Heart right ventricle (tissue), 16 donors: ENCODE measurements around the gene DDX4. TPM values are rescaled to one million over a fixed set of nuclear protein-coding genes. Genes with fewer than 3 reads are reported as not detected.

Source experiments
- ATAC-seq, 8 donors: fragments of 200-7000 bp; cut with Tn5 transposase; one replicate each; pipeline ENCODE4 v1.9.1; 2020; ENCODE audit warnings: mild to moderate bottlenecking in 8 of 8, moderate library complexity in 8 of 8, moderate number of reproducible peaks in 1 of 8
- DNase-seq, 2 donors: peaks; one replicate each; pipeline ENCODE4 v3.0.0-alpha.2; 2020
- H3K27ac ChIP-seq, 10 donors: fragments of 200-600 bp; sonication (generic) in 2 of 10; one replicate each; pipeline versions ENCODE4 v1.5.0 to v1.8.0; 2020 to 2022; ENCODE audit warnings: mild to moderate bottlenecking in 3 of 10
- H3K27me3 ChIP-seq, 7 donors: fragments of 200-600 bp; one replicate each; pipeline ENCODE4 v1.8.0; 2021 to 2022; ENCODE audit warnings: mild to moderate bottlenecking in 2 of 7
- H3K36me3 ChIP-seq, 9 donors: fragments of 200-600 bp; sonication (generic) in 1 of 9; one replicate each; pipeline versions ENCODE4 v1.5.0 to v1.8.0; 2020 to 2022; ENCODE audit warnings: mild to moderate bottlenecking in 2 of 9
- H3K4me1 ChIP-seq, 9 donors: fragments of 200-600 bp; sonication (generic) in 1 of 9; one replicate each; pipeline versions ENCODE4 v1.5.0 to v1.8.0; 2020 to 2022; ENCODE audit warnings: mild to moderate bottlenecking in 4 of 9
- H3K4me3 ChIP-seq, 10 donors: fragments of 200-600 bp; sonication (generic) in 2 of 10; one replicate each; pipeline versions ENCODE4 v1.5.0 to v1.8.0; 2020 to 2022; ENCODE audit warnings: mild to moderate bottlenecking in 7 of 10, moderate library complexity in 2 of 10
- H3K9me3 ChIP-seq, 11 donors: fragments of 200-600 bp in 10 of 11; sonication (generic) in 2 of 11; one replicate each; pipeline versions ENCODE4 v1.5.0 to v1.8.0; 2013 to 2022; ENCODE audit warnings: mild to moderate bottlenecking in 2 of 11, control low read depth in 1 of 11, moderate library complexity in 1 of 11
- CTCF ChIP-seq, 9 donors: fragments of 200-600 bp; sonication (generic) in 2 of 9; IDR thresholded peaks; one replicate each; pipeline versions ENCODE4 v1.5.0 to v1.8.0; 2021 to 2022; ENCODE audit warnings: antibody characterized with exemption in 9 of 9, mild to moderate bottlenecking in 5 of 9, moderate library complexity in 1 of 9
- WGBS, 2 donors: extraction: QIAGEN DNeasy Blood & Tissue Kit; methylation state at CpG; one replicate each; pipeline ENCODE4 v1.1.7; 2013; ENCODE audit warnings: inconsistent platforms in 1 of 2; 5-methylcytosine and 5-hydroxymethylcytosine counted together
- intact Hi-C, 10 donors: fragments of 100-400 bp; cut with DNase I; formaldehyde crosslinking; loops; one replicate each; pipeline versions ENCODE4 v1.11.1 to v1.14.2; 2022
- polyA plus RNA-seq, 2 donors: library from polyadenylated mRNA; stranded (reverse); fragments of 200-250 nt; gene quantifications; one replicate each; pipeline ENCODE4 v1.2.3, GENCODE V29; 2013
- total RNA-seq, 10 donors: library from RNA; stranded (reverse); fragmentation: NEBNext Ultra II Directional in 3 of 10; extraction: Animal tissue kit (Norgen Biotek cat#: 25700) in 3 of 10; gene quantifications; one replicate each; pipeline versions ENCODE4 v1.2.1 to v1.2.4, GENCODE V29; 2021 to 2023
- donor health status: Arrhythmogenic right ventricular cardiomyopathy.
- donor health status: ischemic (EF 13 %, LVEDD 7.1; RV severe dilation, severe dysfunction).
- donor health status: healthy with polysubstance abuse.
- donor health status: DM: no; HTN: yes; CAD: no.
- donor health status: DM: no; HTN: no; CAD: no.
- donor health status: ischemic (EF 25% LVEDD 6.9; RV normal size, moderate dysfunction).
- donor health status: ischemic (EF 25% LVEDD 5.7; RV mildly dilated, moderate dysfunction).
- donor health status: healthy.
- donor health status: DM: yes; HTN: yes; CAD: no.
- donor health status: Ischemic cardiomyopathy.
- donor health status: ischemic (EF 35%, LVEDD 5.7; RV mildly dilated, moderate dysfunction).
- donor health status: nonischemic (EF 11% LVEDD 7.7; RV severe dilation, severe dysfunction).
- donor health status: DM: yes; HTN: yes; CAD: no.
- donor health status: PGD.
- donor health status: ischemic (EF 29% LVEDD 5.4; RV normal size, mild dysfunction).
- donor health status: nonischemic (EF 23%, LVEDD 6.1; RV moderate dilation, normal function).

DDX4 gene
- total and polyA plus RNA-seq, 12 donors = not detected

- ATAC-seq (no peak), DNase-seq (no peak)
- TF ChIP-seq CTCF (IDR thresholded peaks at IDR 0.05) = no peak
- H3K27me3 ChIP-seq = no peaks in the 10 kb centered on the region
- intact Hi-C loops = no loop called here
- WGBS, 2 donors = 51 to 52% methylated on average over 5 of the region's 5 CpGs
- peaks cover 0 to under 1% (median 0%) of the 10 kb centered on the region in 11 donors for H3K9me3 ChIP-seq
- no peak overlapping the region for H3K4me3 ChIP-seq
- no peaks in the 10 kb centered on the region for H3K36me3 ChIP-seq
- H3K4me1 ChIP-seq = peaks cover 0 to 41% (median 7%) of the 10 kb centered on the region in 9 donors
- no peak overlapping the region for H3K27ac ChIP-seq
Observed at GRCh38 chr5:55855509-55855908, 117.6 kb downstream of the DDX4 start.

DNA sequence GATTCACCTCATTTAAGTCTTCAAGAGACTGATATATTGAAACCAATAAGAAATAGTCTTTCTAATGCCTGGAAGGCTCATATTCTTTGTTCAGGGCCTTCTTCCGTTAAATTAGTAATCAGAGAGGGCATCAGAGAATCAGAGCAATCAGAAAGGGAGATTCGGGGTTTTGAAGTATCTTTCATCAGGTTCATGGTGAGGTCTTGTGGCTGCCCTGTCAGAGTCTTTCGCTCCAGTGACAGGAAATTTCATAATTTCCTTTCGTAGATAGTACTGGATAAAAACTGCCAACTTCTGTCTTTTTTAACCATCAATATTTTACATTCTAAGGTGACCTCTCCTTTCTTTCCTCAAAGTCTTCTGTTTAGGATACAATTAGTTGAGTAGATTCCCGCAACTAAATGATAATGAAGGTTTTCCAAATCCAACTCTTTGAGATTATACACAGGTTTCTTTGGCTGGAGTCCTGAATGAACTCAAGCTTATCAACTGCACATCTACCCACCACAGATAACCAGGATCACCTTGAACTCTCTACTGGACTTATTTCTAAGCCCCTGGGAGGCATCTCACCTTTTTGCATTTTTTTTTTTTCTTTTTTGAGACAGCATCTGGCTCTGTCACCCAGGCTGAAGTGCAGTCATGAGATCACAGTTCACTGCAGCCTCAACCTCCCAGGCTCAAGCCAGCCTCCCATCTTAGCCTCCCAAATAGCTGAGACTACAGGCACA, 118.8 kb downstream of the DDX4 start:
- WGBS, 2 donors = 67 to 70% methylated on average over 5 of the region's 5 CpGs
- no peak overlapping the region for H3K27ac ChIP-seq
- TF ChIP-seq CTCF (IDR thresholded peaks at IDR 0.05) = no peak

DNA sequence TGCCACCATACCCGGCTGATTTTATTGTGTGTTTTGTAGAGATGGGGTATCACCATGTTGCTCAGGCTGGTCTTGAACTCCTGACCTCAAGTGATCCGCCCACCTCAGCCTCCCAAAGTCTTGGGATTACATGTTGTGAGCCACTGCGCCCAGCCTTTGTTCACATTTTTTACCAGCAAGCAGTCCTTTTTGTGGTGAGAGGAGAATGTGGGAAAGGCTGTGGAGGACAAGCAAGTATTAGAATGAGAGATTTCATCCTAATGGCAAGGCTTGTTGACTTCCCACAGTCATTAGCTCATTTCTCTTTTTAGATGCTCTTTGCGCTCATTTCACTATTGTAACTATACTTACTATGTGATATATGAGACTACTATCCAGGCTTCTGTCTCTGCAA, 119.4 kb downstream of the DDX4 start:
- WGBS, 2 donors = 91 to 95% methylated on average over 4 of the region's 4 CpGs
- Histone ChIP-seq H3K36me3 (no peaks in the 10 kb centered on the region), H3K27me3 (no peaks in the 10 kb centered on the region), H3K4me1 (peaks cover 0 to 36% (median 7%) of the 10 kb centered on the region in 9 donors), H3K9me3 (peaks cover 0 to 7% (median 0%) of the 10 kb centered on the region in 11 donors), H3K27ac (no peak overlapping the region), H3K4me3 (no peak overlapping the region)
- DNase-seq = no peak
- no peak for ATAC-seq
- no peak for TF ChIP-seq CTCF (IDR thresholded peaks at IDR 0.05)
- intact Hi-C loops = no loop called here

More for the DNA sequence above, 118.8 kb downstream of the DDX4 start:
- no peaks in the 10 kb centered on the region for H3K36me3 ChIP-seq
- peaks cover 0 to 7% (median 0%) of the 10 kb centered on the region in 11 donors for H3K9me3 ChIP-seq
- H3K27me3 ChIP-seq = no peaks in the 10 kb centered on the region
- H3K4me1 ChIP-seq = peaks cover 0 to 36% (median 7%) of the 10 kb centered on the region in 9 donors
- H3K4me3 ChIP-seq = no peak overlapping the region
- no peak for ATAC-seq
- intact Hi-C loops = no loop called here
- no peak for DNase-seq

- DNase-seq = no peak
- no peak for TF ChIP-seq CTCF (IDR thresholded peaks at IDR 0.05)
- WGBS, 2 donors = 89 to 91% methylated on average over 2 of the region's 2 CpGs
Observed at GRCh38 chr5:55858104-55858503, 120.2 kb downstream of the DDX4 start.

More at GRCh38 chr5:55858104-55858503, 120.2 kb downstream of the DDX4 start:
- intact Hi-C loops = no loop called here
- Histone ChIP-seq H3K9me3 (peaks cover 0 to 7% (median 0%) of the 10 kb centered on the region in 11 donors), H3K27me3 (no peaks in the 10 kb centered on the region), H3K27ac (no peak overlapping the region), H3K36me3 (no peaks in the 10 kb centered on the region), H3K4me3 (no peak overlapping the region), H3K4me1 (peaks cover 0 to 35% (median 7%) of the 10 kb centered on the region in 9 donors)
- no peak for ATAC-seq
